Measurements from ENCODE around the gene PDK1.

- TF ChIP-seq POLR2A (IDR thresholded peaks at IDR 0.05) (no peak), CTCF (IDR thresholded peaks at IDR 0.05) (no peak)
These were observed 53.6 kb downstream of the PDK1 start for GRCh38 chr2:172609488-172609887.
